Measurements from ENCODE around the gene GABRG3. TPM values are rescaled to one million over a fixed set of nuclear protein-coding genes. Genes with fewer than 3 reads are reported as not detected.

GABRG3 gene
- total RNA-seq, 4 donors from 2014 or later: not detected

DNA sequence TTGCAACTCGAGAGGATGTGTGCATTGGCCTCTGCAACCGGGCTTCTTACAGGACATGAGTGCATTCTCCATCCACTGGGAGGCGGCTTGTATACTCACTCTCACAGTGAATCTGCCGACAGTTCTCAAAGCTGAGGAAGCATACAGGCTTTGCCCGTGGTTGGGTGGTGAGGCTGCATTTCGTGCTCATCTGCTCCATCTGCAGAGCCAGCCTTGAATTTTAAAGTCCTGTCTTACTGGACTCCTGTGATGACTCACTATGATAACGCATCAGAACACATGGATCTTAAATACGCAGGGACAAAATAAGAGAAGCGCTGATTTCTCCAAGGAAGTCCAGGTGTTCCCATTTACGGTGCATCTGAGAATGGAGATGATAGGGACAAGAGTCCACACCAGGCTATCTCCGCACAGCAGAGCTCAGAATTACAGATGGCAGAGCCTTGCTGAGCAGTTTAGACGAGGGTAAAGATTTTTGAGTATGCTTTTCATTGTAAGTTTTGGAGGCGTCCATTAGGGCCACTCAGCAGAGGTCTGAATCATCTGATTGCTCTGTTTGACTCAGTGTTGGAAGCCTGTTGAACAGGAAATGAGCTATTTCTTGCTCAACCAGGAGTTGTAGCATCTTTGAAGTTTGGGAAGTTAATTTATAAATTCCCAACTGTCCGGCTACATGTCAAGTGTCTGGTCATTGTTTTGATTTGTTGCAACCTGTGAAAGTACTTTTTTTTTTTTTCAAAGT lies 87.1 kb downstream of the GABRG3 start:
- no peak overlapping the region for H3K27ac ChIP-seq (replicated peaks in 1 of 4)
- no peak for TF ChIP-seq POLR2AphosphoS5 (IDR thresholded peaks at IDR 0.05)
- TF ChIP-seq EP300 (IDR thresholded peaks at IDR 0.05): no peak
- no peak for TF ChIP-seq POLR2A (IDR thresholded peaks at IDR 0.05; ENCODE audit: low read depth)
- TF ChIP-seq, protein P1, sequence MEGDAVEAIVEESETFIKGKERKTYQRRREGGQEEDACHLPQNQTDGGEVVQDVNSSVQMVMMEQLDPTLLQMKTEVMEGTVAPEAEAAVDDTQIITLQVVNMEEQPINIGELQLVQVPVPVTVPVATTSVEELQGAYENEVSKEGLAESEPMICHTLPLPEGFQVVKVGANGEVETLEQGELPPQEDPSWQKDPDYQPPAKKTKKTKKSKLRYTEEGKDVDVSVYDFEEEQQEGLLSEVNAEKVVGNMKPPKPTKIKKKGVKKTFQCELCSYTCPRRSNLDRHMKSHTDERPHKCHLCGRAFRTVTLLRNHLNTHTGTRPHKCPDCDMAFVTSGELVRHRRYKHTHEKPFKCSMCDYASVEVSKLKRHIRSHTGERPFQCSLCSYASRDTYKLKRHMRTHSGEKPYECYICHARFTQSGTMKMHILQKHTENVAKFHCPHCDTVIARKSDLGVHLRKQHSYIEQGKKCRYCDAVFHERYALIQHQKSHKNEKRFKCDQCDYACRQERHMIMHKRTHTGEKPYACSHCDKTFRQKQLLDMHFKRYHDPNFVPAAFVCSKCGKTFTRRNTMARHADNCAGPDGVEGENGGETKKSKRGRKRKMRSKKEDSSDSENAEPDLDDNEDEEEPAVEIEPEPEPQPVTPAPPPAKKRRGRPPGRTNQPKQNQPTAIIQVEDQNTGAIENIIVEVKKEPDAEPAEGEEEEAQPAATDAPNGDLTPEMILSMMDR (IDR thresholded peaks at IDR 0.05): no peak
- DNase-seq (ENCODE audit: extremely low spot score): no peak
- intact Hi-C loops (cut with DNase I): loop anchor here (10.0 kb wide), 1 partner anchor 297 kb away; no protein-coding TSS in a partner anchor
- 81% methylated on average over 14 of the region's 14 CpGs for WGBS
- no peaks in the 10 kb centered on the region for H3K4me1 ChIP-seq
- H3K4me3 ChIP-seq: no peak overlapping the region
- no peaks in the 10 kb centered on the region for H3K36me3 ChIP-seq
- no peaks in the 10 kb centered on the region for H3K9me3 ChIP-seq
- H3K27me3 ChIP-seq: no peaks in the 10 kb centered on the region

DNA sequence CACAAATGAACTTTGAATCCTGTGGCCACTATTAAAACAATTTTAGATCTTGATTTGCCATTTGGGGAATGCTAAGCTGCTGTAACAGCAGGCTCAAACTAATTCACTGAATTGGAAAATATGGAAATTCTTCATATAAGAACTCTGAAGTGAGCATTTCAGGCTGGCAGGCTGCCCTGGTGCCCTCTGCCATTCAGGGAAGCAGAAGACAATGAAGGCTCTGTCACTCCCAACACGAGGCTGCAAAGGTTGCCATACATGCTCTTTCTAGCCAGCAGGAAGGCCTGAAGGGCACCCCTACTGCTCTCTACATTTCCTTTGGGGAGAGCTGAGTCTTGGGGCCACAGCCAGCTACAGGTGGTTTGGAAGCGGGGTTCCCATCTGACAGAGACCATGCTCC lies 88.0 kb downstream of the GABRG3 start:
- Histone ChIP-seq H3K4me3 (no peak overlapping the region), H3K9me3 (no peaks in the 10 kb centered on the region), H3K27me3 (no peaks in the 10 kb centered on the region), H3K36me3 (no peaks in the 10 kb centered on the region), H3K27ac (replicated peaks in 1 of 4) (no peak overlapping the region), H3K4me1 (no peaks in the 10 kb centered on the region)
- TF ChIP-seq POLR2A (IDR thresholded peaks at IDR 0.05; ENCODE audit: low read depth): no peak
- intact Hi-C loops (cut with DNase I): loop anchor here (10.0 kb wide), 1 partner anchor 296 kb away; no protein-coding TSS in a partner anchor
- DNase-seq (ENCODE audit: extremely low spot score): no peak
- WGBS: 100% methylated on average over 1 of the region's 2 CpGs

DNA sequence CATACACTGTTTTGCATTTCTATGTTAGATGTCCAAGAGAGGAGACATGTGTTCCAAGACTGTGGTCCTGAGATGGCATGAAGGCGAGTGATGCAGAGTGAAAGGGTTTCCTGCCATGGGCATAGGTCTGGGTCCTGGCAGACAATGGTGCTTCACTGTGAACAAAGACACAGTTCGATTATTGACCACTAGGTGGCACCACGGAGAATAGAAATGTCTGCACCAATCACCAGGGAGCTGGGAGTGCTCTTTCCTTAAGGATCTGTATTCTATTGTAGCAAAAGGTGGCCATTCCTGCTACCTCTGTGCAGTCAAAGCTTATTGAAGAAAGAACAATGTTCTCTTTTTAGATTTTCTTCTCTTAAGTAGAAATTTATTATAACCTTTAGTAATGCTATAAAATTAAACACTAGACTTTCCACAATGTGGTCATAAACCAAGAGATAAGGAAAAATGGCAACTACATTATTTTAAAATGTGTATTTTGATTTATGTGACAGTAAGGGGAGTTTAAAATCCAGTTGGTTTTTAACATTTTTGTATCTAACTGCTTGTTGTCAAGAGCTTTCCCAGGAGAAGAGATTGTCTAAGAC lies 88.7 kb downstream of the GABRG3 start:
- no peak overlapping the region for H3K27ac ChIP-seq (replicated peaks in 1 of 4)
- WGBS: 12% methylated on average over 3 of the region's 3 CpGs
- H3K4me1 ChIP-seq: no peaks in the 10 kb centered on the region
- no peak overlapping the region for H3K4me3 ChIP-seq
- DNase-seq (ENCODE audit: extremely low spot score): no peak
- intact Hi-C loops (cut with DNase I): loop anchor here (10.0 kb wide), 1 partner anchor 295 kb away; no protein-coding TSS in a partner anchor
- H3K27me3 ChIP-seq: no peaks in the 10 kb centered on the region
- no peaks in the 10 kb centered on the region for H3K9me3 ChIP-seq
- H3K36me3 ChIP-seq: no peaks in the 10 kb centered on the region
- no peak for TF ChIP-seq POLR2AphosphoS5 (IDR thresholded peaks at IDR 0.05)
- TF ChIP-seq, protein P1 (IDR thresholded peaks at IDR 0.05): peak; percentile 47 to 58 (median 56)

DNA sequence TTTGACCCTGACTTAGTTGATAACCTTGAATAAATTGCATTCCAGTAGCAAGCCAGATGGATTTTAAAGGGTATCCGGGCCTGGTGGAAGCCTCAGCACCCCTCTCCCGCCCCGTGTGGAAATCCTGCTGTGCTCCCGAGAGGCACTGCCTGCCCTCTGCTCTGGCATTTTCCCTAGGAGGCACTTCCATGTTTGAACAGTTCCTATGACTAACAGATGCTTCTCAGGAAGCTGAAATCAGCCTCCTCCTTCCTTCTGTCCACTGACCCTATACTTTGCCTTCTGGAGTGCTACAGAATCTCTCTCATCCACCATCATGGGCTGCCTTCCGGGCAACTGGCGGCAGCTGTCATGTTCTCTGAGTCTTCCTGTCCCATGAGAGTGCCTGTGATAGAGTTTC lies 90.8 kb downstream of the GABRG3 start:
- H3K27me3 ChIP-seq: no peaks in the 10 kb centered on the region
- H3K4me3 ChIP-seq: no peak overlapping the region
- H3K9me3 ChIP-seq: no peaks in the 10 kb centered on the region
- intact Hi-C loops (cut with DNase I): no loop called here
- no peak overlapping the region for H3K27ac ChIP-seq (replicated peaks in 1 of 4)
- TF ChIP-seq EP300 (IDR thresholded peaks at IDR 0.05): no peak
- TF ChIP-seq POLR2AphosphoS5 (IDR thresholded peaks at IDR 0.05): no peak
- no peak for TF ChIP-seq POLR2A (IDR thresholded peaks at IDR 0.05; ENCODE audit: low read depth)
- TF ChIP-seq, protein P1 (IDR thresholded peaks at IDR 0.05): no peak
- 69% methylated on average over 6 of the region's 6 CpGs for WGBS
- DNase-seq (ENCODE audit: extremely low spot score): no peak
- no peaks in the 10 kb centered on the region for H3K36me3 ChIP-seq
- no peaks in the 10 kb centered on the region for H3K4me1 ChIP-seq

DNA sequence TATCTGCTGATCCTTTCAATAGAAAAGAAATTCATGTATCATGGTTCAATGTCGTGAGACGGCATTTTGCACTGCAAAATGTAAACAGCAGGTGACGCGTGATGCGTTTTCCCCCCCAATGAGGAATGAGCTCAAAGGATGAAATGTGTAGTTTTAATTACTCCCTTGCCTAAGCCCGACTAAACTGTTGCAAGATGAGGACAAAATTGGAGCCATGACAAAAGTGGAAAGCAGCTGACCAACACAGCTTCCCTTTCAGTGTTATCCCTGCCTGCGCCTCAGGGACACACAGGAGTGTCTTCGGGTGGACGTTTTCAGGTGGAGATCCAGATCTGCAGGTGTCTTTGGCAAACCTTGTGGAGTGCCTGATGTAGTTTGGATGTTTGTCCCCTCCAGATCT lies 92.0 kb downstream of the GABRG3 start:
- H3K9me3 ChIP-seq: peaks cover 0 to 11% (median 7%) of the 10 kb centered on the region in 4 donors
- H3K4me3 ChIP-seq: no peak overlapping the region
- 57% methylated on average over 9 of the region's 9 CpGs for WGBS
- no peaks in the 10 kb centered on the region for H3K4me1 ChIP-seq
- H3K36me3 ChIP-seq: no peaks in the 10 kb centered on the region
- H3K27ac ChIP-seq (replicated peaks in 1 of 4): no peak overlapping the region
- no peaks in the 10 kb centered on the region for H3K27me3 ChIP-seq
- TF ChIP-seq EP300 (IDR thresholded peaks at IDR 0.05) (no peak), POLR2AphosphoS5 (IDR thresholded peaks at IDR 0.05) (no peak), POLR2A (IDR thresholded peaks at IDR 0.05; ENCODE audit: low read depth) (no peak)
- TF ChIP-seq, protein P1 (IDR thresholded peaks at IDR 0.05): no peak
- intact Hi-C loops (cut with DNase I): no loop called here
- no peak for DNase-seq (ENCODE audit: extremely low spot score)
